Posterior cingulate gyrus (tissue), 11 donors: ENCODE data around the gene PTK6.

Experiments used
- DNase-seq, 10 donors: peaks; one replicate each; pipeline versions ENCODE4 v3.0.0 to v3.0.0-alpha.2; 2020 to 2021; ENCODE audit warnings: mixed read lengths in 3 of 10
- intact Hi-C: fragments of 100-400 bp; cut with DNase I; formaldehyde crosslinking; loops from one replicate; pipeline ENCODE4 v1.15.1; 2023

PTK6 gene

DNA sequence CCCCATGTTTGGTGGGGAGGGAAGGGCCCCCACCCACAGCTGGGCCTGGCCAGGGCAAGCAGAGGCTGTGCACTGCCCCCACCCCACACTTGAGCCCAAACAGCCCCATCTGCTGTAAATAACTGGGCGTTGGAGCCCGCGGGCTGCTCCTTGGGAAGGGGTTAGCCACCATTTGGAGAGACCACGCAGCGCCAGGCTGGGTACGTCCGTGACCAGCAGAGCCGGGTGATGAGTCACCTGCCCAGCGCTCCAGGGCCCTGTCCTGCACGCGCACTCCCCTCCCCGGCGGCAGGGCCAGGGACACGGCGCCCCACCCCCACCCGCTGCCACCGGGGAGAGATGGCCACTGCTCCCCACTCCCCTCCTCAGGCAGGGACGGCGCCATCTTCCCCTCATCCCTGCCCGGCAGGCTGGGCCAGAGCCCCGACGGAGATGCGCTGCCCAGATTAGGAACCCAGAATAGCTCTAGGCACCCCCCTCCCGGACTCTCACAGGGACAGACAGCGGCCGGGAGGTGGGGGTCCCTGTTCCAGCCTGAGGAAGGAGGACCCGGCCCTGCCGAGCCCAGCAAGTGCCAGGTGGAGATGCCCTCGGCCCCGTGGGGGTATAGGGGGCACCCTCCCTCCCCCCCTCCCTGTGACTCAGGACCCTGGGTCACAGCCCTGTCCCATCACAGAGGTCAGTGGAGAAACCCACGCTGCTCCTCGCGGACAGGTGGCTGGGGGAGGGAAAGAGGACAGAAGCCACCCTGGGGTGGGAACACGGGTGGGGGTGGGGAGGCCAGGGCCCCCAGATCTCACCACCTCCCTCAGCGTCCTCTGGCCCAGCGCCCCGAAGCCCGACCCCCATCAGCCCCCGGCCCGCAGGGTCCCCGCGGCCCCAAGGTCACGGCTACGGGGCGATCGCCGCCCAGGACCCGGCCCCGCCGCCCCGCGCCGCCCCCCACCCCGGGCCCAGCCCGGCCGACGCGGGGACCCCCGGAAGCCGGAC is 38.9 kb downstream of the PTK6 start:
- DNase-seq = peak in 3 of 10 donors; percentile 87 to 92 (median 89)
- intact Hi-C loops = no loop called here

DNA sequence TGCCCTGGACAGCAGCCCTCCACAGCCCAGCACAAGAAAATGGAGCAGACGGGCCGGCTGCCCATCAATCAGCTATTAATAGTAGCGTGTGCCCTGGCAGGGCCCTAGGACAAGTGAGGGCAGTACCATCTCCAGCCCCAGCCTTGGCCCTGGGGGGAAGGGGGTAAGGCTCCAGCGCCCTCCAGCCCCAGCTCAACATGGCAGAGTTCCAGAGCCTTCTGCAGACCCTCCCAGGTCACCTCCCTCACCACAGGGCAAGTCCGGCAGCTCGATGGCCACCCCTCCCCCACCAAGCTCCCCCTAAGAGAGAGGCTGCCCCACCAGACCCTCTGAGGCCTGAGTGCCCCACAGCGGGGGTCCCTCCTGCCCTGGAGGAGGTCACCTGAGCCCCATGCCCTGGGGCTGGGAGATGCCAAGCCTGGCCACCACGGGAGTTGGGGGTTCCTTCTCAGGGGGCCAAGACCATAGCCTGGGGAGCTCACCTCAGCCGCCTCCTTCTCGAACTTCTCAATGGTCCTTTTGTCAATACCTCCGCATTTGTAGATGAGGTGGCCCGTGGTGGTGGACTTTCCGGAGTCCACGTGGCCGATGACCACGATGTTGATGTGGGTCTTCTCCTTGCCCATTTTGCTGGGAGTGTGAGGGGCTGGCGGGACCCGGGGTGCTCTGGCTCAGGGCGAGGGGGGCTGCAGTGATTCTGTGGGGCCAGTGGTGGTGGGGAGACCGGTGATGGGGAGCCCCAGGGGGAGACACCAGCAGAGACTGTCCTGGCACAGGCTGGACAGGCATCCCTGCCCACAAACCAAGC is 39.8 kb downstream of the PTK6 start:
- peak in 3 of 10 donors; percentile 47 to 69 (median 57) for DNase-seq
- intact Hi-C loops = no loop called here

DNA sequence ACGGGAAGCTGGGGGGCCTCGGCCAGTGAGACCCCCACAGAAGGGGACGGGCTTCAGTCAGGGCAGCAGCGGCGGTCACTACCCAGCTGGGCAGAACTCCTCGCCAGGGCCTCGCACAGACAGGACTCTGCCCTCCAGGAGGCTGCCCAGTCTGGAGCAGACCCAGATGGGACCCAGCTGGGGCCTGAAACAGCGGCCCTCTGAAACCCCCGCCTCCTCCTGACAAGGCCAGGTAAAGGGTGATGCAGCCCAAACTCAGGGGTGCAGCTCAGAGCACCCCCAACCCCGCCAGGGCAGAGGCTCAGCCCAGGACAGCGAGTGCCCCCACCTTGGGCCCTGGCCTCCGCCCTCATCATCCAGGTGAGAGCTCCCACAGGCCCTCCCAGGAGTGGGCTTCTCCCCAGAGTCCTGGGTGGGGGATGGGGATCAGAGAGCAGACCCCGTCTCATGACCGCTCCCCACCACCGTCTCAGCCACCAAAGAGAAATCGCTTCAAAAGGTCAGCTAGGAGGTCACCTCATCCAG is 40.5 kb downstream of the PTK6 start:
- intact Hi-C loops = loop anchor here (1.0 kb wide), 2 partner anchors 24 to 478 kb away; partner anchors contain the start of gene PPDPF
- DNase-seq = peak in 3 of 10 donors; percentile 57 to 81 (median 76)

DNA sequence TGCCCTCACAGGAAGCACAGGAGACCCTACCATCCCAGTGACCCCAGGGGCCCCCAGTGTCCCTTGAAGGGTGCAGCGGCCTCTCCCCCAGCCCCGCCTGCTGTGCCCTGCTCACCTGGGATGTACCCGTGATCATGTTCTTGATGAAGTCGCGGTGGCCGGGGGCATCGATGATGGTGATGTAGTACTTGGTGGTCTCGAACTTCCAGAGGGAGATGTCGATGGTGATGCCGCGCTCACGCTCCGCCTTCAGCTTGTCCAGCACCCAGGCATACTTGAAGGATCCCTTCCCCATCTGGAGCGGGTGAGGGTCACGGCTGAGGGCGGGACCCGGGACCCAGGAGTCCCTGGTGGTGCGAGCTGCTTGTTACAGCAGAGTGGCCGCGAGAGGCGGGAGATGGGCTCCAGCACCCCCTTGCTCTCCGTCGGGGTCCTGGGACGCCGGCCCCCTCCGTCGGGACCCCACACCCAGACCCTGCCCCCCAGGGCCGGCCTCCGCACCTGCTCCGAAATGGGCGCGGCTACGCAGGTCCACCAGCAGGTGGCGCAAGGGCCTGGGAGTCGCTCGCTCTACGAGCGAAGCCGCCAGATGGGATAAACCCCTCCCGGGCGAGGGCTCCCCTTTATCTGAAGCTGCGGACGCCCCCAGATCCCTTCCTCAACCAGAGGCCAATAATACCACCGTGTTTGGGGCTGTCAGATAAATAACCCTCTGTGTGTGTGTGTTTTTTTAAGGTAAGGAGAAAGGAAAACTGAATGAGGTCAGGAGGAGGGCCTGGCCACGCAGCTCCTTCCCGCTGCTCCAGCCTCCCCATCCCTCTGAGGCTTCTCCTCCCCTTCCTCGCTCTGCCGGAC is 41.2 kb downstream of the PTK6 start:
- intact Hi-C loops = loop anchor here (1.0 kb wide), 2 partner anchors 24 to 478 kb away; partner anchors contain the start of gene PPDPF
- peak in 8 of 10 donors; percentile 61 to 93 (median 74) for DNase-seq

DNA sequence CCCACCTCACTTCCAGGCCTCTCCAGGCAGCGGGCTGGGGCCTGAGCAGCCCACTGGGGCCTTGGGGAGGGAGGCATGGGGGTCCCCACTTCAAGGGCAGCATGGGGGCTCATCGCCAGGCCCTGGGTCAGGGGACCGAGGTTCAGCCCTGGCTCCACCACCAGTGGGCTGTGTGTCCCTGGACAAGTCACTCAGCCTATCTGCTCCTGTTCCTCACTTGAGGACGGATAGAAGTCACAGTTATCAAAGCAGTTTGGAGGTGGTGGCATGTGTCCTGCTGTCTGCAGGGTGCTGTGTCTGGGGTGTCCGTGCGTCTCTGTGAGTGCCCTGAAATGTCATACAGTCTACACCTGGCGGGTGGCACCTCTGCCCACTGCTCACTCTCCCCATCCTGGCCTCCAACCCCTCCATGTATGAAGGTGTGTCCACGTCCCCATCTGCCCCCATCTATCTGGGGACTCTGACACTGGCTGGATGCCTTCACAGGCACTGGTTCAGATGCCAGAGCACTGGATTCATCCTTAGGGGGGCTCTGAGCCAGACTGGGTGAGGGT is 41.9 kb downstream of the PTK6 start:
- intact Hi-C loops = no loop called here

DNA sequence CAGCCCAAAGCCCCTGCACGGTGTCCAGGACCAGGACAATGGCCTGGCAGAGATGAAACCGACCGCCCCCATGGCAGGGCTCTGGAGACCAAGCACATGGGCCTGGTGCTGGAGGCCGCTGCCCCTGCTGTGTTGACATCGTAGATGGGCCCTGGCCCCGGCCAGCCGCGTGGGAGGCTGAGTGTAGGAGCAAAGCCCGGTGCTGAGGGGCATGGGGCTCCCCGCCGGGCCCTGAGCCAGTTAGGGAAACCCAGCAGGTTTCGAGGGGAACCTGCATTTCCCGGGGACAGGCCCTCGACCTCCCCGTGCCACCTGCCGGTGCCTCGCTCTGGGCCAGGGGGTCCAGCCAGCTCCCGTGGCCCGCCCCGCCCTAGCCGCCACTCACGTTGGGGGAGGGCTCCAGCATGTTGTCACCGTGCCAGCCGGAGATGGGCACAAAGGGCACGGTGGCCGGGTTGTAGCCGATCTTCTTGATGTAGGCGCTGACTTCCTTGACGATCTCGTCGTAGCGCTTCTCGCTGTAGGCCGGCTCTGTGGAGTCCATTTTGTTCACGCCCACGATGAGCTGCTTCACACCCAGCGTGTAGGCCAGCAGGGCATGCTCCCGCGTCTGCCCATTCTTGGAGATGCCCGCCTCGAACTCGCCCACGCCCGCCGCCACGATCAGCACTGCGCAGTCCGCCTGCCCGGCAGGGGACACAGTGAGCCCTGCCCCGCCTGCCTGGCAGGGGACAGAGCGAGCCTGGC is 42.6 kb downstream of the PTK6 start:
- intact Hi-C loops = no loop called here
- peak in 3 of 10 donors; percentile 85 to 89 (median 88) for DNase-seq

More for the DNA sequence above, 41.9 kb downstream of the PTK6 start:
- peak in 2 of 10 donors; percentile 56 to 79 for DNase-seq

DNA sequence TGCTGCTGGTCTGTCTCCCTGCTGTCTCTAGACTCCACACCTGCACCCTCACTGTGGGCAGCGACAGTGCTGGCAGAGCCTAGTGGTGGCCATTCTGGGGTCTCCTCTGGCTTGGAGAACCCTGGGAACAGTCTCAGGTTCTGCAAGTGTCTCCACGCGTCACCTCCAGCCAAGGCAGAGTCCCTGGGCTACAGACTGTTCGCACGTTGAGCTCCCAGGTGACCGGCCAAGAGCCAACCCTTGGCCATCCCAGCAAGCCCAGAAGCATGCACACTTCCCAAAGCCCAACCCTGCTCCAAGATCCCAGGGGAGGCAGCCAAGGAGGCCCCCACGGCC is 43.1 kb downstream of the PTK6 start:
- intact Hi-C loops = no loop called here

DNA sequence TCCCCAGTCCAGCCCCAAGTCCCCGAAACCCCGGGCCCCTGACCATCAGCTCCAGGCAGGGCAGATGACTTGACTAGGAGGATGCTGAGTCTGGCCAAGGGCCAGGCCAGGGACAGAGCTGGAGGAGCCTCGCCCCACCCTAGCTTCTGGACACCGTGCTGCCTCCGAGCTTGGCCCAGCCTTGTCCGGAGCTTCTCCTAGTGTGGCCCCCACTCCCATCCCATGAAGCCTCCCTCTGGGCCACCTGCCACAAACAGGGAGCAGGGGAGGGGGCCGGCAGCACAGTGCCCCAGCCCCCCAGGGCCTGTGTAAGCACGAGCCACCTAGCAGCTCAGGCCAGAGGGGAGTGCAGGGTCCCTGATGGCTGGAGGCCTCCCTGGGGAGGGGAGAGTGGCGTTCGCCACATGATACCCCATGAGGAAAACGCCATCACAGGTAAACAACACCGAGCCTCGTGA is 43.6 kb downstream of the PTK6 start:
- intact Hi-C loops = no loop called here
- peak in 3 of 10 donors; percentile 53 to 72 (median 63) for DNase-seq

More for the DNA sequence above, 43.1 kb downstream of the PTK6 start:
- peak in 2 of 10 donors; percentile 39 to 47 for DNase-seq

DNA sequence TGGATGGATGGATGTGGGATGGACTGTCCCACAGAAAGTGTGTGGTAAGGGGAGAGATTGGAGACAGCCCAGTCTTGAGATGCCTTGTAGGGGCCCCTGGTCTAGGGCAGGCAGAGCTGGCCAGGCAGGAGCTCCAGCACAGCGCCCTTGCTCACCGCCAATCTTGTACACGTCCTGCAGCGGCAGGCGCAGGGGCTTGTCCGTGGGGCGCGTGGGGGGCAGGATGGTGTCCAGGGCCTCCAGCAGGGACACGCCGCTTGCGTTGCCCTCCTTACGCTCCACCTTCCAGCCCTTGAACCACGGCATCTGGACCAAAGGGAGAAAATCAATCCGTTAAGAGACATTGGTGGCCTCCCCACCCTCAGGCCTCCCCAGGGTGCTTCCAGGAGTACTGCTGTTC is 44.2 kb downstream of the PTK6 start:
- intact Hi-C loops = no loop called here
- DNase-seq = peak in 3 of 10 donors; percentile 42 to 63 (median 58)

DNA sequence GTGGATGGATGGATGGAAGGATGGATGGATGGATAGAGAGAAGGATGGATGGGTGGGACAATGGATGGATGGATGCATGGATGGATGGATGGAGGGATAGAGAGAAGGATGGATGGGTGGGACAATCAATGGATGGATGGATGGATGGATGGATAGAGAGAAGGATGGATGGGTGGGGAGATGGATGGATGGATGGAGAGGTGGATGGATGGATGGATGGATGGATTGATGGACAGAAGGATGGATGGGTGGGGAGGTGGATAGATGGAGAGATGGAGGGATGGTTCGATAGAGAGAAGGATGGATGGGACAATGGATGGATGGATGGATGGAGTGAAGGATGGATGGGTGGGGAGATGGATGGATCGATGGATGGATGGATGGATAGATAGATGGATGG is 44.7 kb downstream of the PTK6 start:
- DNase-seq = no peak
- intact Hi-C loops = no loop called here

DNA sequence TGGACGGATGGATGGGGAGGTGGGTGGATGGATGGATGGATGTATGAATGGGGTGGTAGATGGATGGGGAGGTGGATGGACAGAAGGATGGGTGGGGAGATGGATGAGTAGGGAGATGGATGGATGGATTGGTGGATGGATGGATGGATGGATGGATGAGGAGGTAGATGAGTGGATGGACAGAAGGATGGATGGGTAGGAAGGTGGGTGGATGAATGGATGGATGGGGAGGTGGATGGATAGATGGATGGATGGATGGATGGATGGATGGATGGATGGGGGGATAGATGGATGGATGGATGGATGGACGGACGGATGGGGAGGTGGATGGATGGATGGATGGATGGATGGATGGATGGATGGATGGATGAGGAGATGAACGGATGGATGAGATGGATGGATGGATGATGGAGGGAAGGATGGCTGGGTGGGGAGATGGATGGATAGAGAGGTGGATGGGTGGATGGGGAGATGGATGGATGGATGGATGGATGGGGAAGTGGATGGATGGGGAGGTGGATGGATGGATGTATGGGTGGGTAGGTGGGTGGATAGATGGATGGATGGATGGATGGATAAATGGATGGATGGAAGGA is 45.4 kb downstream of the PTK6 start:
- peak in 1 of 10 donors; percentile 1 for DNase-seq
- intact Hi-C loops = no loop called here

DNA sequence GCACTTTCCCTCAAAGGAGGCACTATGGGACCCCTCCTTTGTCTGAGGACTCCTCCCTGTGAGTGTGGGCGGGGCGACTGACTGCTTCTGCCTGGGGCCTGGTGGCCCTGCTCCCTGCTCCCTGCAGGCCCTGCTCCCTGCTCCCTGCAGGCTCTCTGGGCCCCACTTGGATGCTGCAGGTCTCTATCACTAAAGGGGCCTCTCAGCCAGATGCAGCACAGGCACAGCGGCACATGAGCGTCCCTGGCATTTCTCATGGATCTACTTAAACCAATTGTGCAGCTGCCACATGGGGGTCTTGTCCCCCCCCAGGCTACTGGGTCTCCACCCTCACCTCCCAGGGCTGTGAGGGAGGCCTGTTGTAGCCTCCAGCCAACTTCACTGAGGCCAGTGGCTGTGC is 46.1 kb downstream of the PTK6 start:
- intact Hi-C loops = no loop called here
- peak in 2 of 10 donors; percentile 25 to 28 for DNase-seq

DNA sequence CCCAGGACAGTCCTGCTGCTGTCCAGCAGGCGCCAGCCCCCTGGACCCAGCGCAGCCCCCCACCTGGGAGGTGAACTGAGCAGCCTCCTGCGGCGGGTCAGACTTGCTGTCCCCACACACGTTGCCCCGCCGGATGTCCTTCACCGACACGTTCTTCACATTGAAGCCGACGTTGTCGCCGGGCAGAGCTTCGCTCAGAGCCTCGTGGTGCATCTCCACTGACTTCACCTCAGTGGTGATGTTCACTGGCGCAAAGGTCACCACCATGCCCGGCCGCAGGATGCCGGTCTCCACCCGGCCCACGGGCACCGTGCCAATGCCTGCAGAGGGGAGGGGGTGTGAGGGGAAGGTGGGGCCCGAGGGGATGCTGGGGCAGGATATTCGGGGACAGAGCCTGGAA is 46.8 kb downstream of the PTK6 start:
- intact Hi-C loops = no loop called here
- DNase-seq = peak in 3 of 10 donors; percentile 70 to 86 (median 80)

DNA sequence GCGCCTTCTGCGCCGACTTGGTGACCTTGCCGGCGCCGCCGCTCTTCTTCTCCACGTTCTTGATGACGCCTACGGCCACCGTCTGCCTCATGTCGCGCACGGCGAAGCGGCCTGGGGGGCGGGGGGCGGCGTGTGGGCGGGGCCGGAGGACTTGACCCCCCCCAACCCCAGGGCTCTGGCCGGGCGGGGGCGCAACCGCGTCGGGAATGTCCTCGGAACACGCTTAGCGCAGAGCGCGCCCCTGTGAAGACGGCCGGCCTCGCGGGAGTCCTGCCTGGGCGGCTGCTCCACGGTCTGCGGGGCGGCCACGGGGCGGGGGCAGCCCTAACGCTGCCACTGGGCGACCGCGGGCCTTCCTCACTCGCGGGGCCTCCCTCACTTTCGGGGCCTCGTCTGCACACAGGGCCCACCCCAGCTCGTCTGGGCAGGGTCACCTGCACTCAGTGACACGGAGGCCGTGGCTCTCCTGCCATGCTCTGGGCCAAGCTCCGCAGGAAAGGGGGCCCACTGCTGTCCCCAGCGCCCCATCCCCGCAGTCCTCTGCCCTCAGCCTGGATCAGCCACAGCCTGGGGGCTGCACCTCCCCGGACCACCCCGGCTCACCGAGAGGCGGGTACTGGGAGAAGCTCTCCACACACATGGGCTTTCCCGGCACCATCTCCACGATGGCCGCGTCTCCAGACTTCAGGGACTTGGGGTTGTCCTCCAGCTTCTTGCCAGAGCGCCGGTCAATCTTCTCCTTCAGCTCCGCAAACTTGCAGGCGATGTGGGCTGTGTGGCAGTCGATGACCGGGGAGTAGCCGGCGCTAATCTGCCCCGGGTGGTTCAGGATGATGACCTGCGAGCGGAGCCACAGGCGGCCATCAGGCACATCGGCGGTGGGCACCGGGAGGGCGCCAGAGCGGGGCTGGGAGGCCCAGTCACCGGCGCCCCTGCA is 48.6 kb downstream of the PTK6 start:
- DNase-seq = peak in 3 of 10 donors; percentile 70 to 86 (median 79)
- intact Hi-C loops = no loop called here

DNA sequence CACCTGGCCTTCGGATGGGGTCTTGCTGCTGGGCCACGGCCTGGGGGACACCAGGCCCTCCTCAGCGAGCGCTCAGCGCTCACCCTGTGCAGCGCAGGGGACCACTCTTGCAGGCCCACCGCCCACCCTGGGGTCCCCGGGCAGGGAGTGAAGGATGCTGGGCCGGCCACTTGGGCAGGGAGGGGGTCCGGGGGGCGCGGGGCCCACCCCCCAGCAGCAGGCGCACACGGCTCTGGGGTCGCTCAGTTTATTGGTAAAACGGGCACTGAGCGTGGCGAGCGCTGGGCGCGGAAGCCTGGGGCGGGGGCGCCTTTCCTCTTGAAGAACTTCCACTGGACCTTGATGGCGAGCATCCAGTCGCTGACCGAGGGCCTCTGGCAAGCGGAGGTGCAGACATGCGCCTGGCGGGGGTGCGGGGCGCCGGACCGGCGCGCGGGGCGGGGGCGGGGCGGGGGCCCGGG is 49.4 kb downstream of the PTK6 start:
- intact Hi-C loops = no loop called here

DNA sequence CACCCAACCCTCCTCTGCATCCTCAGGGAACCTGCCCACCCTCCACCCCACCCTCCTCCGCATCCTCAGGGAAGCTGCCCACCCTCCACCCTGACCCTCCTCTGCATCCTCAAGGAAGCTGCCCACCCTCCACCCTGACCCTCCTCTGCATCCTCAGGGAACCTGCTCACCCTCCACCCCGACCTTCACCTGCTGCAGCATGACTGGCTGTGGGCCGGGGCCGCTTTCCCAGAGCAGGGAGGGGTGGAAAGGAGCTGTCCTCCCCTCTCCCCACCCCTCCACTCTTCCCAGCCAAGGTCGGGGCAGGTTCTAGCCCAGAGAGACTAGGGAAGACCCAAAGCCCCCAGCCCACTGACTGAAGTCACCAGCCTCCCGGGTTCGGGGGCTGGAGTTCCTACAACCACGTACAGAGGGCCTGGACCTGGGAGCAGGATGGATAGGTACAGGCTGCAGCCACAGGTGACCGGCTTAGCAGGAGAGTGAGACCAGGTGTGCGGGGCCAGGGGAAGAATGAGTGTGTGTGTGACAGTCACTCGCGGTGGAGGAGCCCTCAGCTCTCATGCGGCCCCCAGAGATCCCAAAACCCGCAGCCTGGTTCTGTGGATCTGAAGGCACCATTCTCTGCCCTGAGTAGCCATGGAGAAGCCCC is 49.9 kb downstream of the PTK6 start:
- intact Hi-C loops = no loop called here
- peak in 1 of 10 donors; percentile 70 for DNase-seq

More for the DNA sequence above, 49.4 kb downstream of the PTK6 start:
- peak in 1 of 10 donors; percentile 69 for DNase-seq
